HG03103 (cell line): ENCODE results near the gene AP3M1.
"Not testable (repeated sequence)": the region's sequence is repeated elsewhere in the genome, so short reads cannot be mapped to it uniquely, and the experiment has no call there.

Experiments used
- ATAC-seq: cut with Tn5 transposase; IDR thresholded peaks from one replicate; pipeline ENCODE4 v1.9.1; 2021; ENCODE audit warnings: low read depth; ENCODE audit not compliant: unreplicated experiment

AP3M1 gene

DNA sequence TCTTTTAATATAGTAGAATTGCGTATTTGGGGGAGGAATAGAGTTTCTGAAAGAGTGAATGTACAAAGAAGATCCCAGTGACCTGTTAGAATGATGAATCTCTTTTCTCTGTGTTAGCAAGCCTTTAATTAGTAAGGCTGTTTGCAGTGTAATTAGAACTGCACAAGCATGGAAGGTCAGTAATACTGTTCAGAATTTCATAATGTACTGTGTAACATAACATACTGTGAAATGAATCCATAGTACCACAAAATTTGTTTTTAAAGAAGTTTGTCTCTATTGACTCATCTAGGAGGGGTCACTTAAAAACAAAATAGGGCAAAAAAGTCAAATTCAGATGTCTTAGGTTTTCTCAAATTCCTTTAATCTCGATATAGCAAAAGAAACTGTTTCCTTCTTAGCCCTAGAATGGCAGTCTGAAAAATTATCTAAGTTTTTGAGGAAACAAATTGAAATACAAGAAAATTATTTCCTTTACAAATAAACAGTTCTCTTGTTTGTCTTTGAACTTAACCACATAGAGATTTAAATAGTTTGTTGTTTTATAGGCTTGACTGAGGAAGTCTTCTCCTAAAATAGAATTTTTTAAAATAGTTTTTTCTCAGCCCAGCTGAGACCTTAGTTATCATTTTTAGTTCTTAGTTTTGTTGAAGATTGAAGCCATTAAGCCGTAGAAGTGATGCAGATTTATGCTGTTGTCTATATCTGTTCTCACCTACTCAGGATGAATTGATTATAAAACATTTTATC, 12.9 kb upstream of the AP3M1 start:
- ATAC-seq = no peak

DNA sequence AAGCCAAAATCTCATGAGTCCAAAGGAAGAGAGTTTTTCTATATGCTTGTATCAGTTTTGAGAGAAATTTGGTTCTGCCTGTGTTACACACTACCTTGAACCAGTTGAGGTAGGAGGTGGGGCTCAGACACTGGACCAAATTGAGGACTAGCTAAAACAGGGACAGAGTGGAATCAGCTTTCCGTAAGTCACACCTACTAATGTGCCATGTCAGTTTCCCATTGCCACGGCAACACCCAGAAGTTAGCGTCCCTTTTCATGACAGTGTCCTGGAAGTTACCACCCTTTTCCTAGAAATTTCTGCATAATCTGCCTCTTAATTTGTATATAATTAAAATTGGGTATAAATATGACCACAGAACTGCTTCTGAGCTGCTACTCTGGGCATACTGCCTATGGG, 9.4 kb upstream of the AP3M1 start:
- no peak for ATAC-seq

DNA sequence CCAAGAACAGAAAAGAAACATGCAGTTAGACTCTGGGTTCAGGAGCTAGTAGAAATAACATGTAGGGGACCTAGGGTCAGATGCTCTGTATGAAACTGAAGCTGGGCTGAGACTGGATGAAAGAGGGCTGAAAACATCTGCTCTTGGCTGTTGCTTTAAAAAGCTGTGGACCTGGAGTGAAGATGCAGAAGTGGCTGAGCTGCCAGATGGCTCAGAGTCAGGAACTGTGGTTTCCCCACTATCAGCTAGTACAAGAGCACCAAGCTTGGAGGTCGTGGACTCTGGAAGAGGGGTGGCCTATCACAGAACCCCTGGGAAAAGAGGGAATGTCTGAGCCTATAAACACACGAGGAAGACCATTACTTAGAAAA, 6.3 kb upstream of the AP3M1 start:
- no peak for ATAC-seq

DNA sequence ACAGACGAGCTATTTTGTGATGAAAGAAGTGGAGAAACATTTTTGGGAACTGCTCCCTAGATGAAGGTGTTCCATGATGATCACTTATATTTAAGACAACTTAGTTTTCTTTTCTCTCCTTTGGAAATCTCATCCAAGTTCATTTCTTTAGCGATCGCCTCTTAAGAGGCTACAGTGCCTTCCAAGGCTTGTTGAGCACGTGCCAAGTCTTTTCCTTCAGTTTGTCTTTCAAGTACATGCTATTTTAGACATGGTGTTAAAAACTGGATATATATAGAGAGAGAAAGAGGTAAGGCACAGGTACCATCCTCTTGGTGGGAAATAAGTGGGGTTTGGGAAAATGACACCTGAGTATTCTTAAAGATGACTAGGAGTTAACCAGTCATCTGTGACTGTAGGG, 3.0 kb upstream of the AP3M1 start:
- ATAC-seq = no peak

DNA sequence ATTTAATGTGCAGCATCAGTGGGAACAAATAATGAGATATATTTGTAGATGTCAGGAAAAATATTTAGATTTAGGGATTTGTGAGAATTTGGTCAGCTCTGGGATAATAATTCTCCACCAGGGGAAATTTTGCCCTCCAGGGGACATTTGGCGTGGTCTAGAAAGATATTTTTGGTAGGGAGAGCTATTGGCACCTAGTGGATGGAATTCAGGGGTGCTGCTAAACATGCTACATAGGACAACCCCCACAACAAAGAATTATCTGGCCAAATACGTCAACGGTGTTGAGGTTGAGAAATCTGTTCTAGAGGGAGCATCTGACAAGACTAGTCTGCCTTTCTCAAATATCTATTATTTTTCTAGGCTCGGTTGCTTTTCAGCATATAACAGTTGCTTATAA, 2.5 kb upstream of the AP3M1 start:
- no peak for ATAC-seq

DNA sequence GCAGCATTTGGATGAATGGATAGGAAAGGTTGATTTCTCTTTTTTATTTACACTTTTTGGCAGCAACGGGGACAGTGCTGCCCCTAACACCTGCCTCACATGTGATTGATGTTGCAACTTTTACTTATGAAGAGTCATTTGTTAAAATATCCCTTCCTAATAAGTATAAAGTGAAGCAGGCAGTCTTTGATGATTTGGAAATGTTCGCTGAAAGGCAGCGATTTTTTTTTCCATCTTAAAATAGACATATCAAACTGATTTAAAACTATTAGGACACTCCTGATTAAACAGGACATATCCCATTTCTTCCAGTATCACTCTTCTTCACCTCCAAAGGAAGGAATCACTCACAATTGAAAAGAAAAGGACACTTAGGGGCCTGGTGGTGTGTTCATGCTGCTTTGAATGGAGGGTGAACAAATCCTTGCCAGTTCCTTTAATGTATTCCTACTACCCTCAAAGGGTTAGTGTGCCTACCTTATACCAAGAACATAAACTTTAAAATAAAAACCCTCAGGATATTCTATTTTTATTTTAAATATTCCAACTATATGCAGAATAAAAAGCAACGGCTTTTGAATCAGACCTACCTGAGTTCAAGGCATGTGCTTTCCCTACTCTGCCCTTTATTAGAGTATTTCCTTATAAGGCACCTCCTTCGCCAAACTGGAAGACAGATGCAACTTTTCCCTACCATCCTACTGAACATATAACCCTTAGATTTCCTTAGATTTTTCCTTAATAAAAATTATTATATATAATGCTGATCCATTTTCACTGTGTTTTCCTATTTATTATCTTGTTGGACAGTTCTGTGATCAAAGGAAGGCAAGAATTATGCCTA, 1.5 kb upstream of the AP3M1 start:
- ATAC-seq = no peak

DNA sequence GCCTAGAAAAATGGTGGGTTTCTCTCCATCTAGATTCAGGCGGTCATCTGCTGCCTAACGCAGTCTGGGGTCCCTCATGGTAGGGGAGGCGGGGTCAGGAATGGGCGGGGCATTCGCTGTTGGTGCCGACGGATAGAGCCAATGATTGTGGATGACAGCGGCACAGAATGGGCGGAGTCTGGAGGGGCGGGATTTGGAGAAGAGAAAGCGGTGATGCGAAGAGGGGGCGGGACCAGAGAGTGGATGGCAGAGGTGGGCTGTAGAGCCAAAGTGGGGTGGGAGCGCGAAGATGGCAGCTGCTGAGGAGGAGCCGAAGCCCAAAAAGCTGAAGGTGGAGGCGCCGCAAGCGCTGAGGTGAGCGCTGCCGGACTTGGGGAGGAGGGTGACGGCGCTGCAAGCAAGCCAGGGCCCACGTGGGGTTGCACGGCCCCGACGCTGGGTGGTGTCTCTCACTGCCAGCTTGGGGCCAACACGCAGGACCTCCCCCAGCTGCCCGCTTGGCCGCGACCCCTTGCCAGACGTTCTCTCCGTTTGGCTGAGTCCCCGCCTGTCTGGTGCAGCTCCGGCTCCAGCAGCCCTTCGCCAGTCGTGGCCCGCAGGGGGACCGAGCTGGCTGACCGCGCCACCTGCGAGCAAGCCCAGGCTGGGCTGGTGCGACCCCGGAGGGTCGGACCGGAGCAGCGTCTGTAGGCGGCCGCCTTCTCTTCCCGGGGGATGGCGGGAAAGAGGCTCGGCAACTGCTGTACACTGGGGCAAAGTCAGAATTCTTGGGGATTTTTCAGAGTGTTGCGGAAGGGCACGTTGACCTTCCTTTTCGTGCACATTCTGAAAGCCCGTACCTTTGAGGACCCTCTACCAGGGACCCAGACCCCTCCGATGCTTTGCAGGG, 606 bp upstream of the AP3M1 start, which contains the start of gene ADK:
ADK (plus strand) TSS at position 232 of the 889 bp plus-strand sequence; CDS start at position 290, 58 bp downstream.
- peak; percentile 65 for ATAC-seq

DNA sequence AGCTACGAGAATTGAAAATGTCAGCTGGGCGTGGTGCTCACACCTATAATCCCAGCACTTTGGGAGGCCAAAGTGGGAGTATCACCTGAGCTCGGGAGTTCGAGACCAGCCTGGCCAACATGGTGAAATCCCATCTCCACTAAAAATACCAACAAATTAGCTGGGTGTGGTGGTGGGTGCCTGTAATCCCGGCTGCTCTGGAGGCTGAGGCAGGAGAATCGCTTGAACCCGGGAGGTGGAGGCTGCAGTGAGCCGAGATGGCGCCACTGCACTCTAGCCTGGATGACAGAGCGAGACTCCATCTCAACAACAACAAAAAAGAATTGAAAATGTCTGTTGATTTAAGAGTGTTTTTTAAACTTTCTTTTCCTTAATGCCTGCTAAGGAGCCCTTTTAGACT, 3.6 kb downstream of the AP3M1 start:
- ATAC-seq = not testable (repeated sequence)

DNA sequence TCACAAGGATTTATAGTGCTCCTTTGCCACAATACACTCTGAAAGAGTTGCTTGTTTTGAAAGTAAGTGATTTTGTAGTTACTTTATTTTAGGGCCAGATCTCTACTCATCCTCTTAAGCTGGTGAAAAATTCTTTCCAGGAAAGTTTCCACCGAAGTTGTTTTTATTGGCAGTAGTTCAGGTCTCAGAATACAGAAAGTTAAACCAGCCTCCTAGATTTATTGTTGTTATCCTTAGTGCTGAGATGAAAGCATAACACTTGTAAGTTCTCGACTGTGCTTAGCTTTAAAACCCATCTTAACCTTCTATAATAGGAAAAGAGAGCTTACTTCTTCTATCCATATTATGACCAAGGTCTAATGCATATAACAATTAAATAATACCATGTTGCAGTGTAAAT, 5.5 kb downstream of the AP3M1 start:
- ATAC-seq = no peak

DNA sequence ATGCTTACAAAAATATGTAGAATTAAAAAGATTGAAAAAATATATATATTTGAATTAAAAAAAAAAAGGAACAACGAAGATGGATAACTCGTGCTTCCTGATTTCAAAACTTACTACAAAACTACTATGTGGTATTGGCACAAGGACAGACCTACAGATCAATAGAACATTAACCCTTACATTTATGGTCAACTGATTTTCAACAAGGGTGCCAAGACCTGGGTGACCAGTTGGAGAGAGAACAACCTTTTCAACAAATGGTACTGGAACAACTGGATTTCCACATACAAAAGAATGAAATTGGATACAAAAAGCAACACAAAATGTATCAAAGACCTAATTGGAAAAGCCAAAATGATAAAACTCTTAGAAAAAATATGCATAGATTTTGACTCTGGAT, 10.1 kb downstream of the AP3M1 start:
- no peak for ATAC-seq

DNA sequence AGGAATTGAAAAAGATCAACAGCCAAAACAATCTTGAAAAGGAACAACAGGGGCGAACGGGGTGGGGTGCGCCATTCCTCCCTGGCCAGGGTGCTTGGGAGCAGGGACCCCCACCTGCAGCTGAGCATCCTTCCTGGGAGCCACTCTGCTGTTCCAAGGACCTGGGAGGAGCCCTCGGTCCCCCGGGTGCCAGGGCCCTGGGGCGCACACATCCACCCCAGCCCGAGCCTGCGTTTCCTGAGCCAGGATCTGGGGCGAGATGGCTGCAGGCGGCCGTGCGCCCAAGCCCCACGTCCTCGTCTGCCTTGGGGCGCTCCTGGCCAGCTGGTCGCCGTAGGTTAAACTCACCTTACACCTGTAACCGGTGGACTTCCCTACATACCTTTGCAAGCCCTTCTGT, 10.6 kb downstream of the AP3M1 start:
- no peak for ATAC-seq

DNA sequence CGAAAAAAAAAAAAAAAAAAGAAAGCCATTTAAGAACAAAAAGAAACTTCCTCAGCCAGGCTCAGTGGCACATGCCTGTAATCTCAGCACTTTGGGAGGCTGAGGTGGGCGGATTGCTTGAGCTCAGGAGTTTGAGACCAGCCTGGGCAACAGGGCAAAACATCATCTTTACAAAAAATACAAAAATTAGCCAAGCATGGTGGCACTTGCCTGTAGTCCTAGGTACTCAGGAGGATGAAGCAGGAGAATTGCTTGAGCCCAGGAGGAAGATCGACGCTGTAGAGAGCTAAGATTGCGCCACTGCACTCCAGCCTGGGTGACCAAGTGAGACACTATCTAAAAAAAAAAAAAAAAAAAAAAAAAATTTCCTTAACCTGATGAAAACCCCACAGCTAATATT, 12.0 kb downstream of the AP3M1 start:
- ATAC-seq = not testable (repeated sequence)

DNA sequence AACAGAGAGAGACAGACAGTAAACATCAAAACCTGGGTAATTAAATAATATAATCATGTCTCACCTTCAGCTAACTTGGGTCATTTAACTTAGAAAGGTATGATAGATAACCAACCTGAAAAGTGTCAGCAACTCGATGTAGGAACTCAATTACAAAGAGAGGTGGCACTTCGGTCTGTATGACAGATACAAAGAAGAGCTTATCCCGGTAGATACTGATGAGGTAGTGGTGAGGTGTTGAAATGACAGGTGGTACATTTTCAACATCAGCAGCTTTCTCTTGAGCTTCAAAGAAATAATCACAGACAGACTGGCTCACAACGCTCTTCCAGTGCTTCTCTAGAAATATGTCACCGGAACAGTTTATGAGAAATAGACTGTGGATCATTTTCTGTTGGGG, 12.6 kb downstream of the AP3M1 start:
- no peak for ATAC-seq

DNA sequence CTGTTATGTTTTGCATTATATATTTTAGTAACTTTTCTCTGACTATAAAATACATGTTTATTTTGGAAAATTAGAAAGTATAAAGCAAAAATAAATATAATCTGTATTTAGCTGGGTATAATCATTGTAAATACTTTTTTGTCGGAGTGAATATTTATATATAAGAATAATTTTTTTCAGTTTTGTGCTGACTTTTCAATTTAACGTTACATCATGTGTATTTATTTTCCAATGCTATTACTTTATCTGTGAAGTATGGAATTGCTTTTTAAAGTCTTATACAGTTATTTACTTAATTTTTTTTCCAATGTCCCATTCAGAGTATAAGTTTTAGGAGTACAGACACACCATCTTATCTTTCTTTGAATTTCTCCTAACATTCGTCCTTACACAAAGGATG, 15.2 kb downstream of the AP3M1 start:
- no peak for ATAC-seq

DNA sequence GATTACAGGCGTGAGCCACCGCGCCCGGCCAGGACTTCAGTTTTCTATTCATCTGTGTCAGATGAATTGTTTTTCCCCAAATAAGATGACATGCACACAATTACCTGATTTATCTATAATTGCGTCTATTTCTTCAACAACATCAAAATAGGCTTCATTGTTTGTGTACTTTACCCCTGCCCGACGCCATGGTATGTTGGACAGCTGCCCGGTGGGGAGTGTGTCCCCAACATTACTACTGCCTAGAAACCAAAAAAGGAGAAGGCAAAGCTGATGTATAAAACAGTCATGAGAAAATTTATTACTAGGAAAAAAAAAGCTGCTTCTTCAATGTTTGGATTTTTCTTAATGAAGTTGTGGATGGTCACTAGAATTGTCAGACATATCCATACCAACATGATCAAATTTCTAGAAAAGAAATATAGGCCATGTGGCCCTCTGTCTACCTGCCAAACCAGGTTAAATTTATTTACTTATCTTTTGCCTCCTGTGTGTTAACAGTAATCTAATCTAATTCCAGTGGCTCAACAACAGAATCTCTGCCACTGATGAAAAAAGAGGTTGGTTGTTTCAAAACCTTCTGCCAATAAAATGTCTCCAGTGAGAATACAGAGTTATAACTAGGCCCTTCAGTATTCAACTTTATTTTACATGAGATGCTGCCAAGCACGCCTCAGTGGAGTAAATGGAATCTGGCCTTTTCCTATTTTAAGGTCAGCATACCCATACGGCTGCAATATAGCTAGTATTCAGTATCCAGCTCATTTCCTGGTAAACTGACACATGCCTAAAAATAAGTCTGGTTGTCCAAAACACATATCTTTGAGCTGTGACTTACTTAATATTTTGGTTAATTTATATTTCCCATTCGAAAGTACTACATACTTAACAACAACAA, 16.5 kb downstream of the AP3M1 start:
- ATAC-seq = no peak

DNA sequence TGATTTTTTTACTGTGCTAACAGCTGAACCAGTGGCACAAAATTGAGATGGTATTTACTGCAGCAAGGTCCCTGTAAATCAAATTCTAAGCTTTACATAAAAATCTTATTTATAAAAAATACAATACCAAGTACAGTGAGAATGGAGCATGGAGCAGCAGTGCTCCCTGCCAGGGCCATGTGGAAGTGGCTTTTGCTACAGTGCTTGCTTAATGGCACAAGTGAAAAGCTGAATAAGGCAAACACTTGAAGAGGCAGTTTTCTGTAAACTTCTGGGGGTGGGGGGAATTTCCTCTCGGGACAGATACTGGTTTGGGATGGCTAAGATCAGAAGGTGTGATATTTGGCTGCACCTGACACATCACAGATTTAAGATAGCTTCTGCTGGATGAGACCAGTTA, 27.5 kb downstream of the AP3M1 start:
- no peak for ATAC-seq

DNA sequence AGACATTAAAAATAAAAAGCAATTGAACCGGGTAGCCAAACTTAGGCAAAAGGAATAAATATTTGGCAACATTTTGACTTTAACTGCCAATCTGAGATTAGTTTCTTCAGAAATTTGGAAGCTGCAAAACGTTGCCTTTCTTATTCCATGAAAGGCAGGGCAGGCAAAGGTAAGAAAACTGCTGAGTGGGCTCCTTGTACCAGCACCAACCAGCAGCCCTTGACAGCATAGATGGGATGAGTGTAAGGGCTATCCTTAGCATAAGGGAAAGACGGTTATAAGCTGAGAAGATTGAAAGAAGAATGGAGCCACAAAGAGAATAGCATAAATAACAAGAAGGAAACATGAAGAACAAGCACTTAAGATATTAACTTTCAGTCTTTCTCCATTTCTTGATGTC, 28.6 kb downstream of the AP3M1 start:
- no peak for ATAC-seq

DNA sequence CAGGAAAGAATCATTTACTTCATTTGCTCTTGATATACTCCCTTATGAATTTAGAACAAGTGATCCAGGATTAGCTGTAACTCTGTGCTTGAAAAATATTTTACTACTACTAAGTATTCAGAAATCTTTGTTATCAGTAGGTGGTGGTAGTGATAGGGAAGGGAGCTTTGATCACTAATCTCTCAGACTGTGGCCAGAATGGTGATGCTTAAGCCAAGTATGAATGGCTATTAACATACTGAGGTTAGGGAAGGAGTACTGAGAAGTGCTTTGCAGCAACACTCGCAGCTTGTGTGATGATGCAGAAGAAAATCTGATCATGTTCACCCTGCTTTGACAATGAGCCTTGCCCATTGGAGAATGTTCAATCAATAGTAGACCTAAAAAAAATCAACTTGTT, 29.3 kb downstream of the AP3M1 start:
- no peak for ATAC-seq

DNA sequence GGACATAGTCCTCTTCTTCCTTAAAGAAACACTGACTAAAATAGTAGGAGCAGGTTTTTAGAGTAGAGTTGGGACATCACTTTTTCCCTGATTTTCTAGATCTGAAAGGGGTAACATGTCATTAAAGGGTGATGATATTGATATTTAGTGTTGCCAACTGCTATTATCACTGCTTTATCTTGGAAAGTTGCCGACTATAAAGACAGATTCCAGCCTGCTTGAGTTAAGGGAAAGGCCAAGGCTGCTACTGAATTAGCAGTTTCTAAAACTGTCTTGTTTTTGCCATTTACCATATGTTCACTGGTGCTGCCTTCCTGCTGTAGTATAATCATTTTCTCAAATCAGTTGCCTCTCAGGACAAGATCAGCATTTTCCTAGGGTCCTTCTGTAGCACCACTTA, 29.7 kb downstream of the AP3M1 start:
- ATAC-seq = no peak

DNA sequence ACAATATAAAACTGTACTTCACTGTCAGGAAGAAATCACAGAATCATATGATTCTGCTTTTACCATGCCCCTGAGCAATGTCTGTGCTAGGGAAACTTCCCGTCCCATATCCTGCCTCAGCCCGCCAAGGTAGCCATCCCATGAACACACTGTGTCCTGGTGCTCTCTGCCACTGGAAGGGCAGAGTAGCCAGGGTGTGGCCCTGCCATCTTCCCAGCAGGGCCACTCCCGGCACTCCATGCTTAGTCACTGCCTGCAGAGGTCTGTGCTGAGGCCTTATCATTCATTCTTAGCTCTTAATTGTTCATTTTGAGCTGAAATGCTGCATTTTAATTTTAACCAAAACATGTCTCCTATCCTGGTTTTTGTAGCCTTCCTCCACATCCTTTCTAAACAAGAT, 31.8 kb downstream of the AP3M1 start:
- no peak for ATAC-seq
